ENCODE results near the gene SERGEF.
A peak's percentile ranks its signal among the peaks of the same experiment; 100 is the strongest.

Gene SERGEF

GRCh38 chr11:17812091-17812864 lies 200.6 kb downstream of the SERGEF start:
- no peak for DNase-seq (ENCODE audit: low read depth)

- no peak for DNase-seq (ENCODE audit: low read depth)
These were observed 201.5 kb downstream of the SERGEF start for GRCh38 chr11:17811352-17811751.

- DNase-seq (ENCODE audit: low read depth): no peak
These were observed 202.1 kb downstream of the SERGEF start for GRCh38 chr11:17810746-17811145.

- no peak for DNase-seq (ENCODE audit: low read depth)
These were observed 202.8 kb downstream of the SERGEF start for GRCh38 chr11:17810041-17810440.

- no peak for DNase-seq (ENCODE audit: low read depth)
These were observed 205.8 kb downstream of the SERGEF start for GRCh38 chr11:17807034-17807433.

- no peak for DNase-seq (ENCODE audit: low read depth)
These were observed 207.0 kb downstream of the SERGEF start for GRCh38 chr11:17805873-17806272.

GRCh38 chr11:17805043-17805442 lies 207.8 kb downstream of the SERGEF start:
- no peak for DNase-seq (ENCODE audit: low read depth)

- no peak for DNase-seq (ENCODE audit: low read depth)
These were observed 209.0 kb downstream of the SERGEF start for GRCh38 chr11:17803754-17804334.

- no peak for DNase-seq (ENCODE audit: low read depth)
These were observed 210.4 kb downstream of the SERGEF start for GRCh38 chr11:17802491-17802890.

GRCh38 chr11:17801166-17801565 lies 211.7 kb downstream of the SERGEF start:
- DNase-seq (ENCODE audit: low read depth): no peak

- no peak for DNase-seq (ENCODE audit: low read depth)
These were observed 213.7 kb downstream of the SERGEF start for GRCh38 chr11:17799147-17799546.

GRCh38 chr11:17798716-17799115 lies 214.1 kb downstream of the SERGEF start:
- no peak for DNase-seq (ENCODE audit: low read depth)

- no peak for DNase-seq (ENCODE audit: low read depth)
These were observed 214.6 kb downstream of the SERGEF start for GRCh38 chr11:17798253-17798652.

GRCh38 chr11:17796154-17796553 lies 216.7 kb downstream of the SERGEF start:
- DNase-seq (ENCODE audit: low read depth): no peak

- DNase-seq (ENCODE audit: low read depth): no peak
These were observed 217.9 kb downstream of the SERGEF start for GRCh38 chr11:17794981-17795380.

GRCh38 chr11:17793642-17794170 lies 219.1 kb downstream of the SERGEF start:
- DNase-seq (ENCODE audit: low read depth): no peak

GRCh38 chr11:17792161-17792560 lies 220.7 kb downstream of the SERGEF start:
- no peak for DNase-seq (ENCODE audit: low read depth)

- no peak for DNase-seq (ENCODE audit: low read depth)
These were observed 221.7 kb downstream of the SERGEF start for GRCh38 chr11:17791144-17791543.

GRCh38 chr11:17790453-17790852 lies 222.4 kb downstream of the SERGEF start:
- peak; percentile 53 for DNase-seq (ENCODE audit: low read depth)

GRCh38 chr11:17788084-17788483 lies 224.8 kb downstream of the SERGEF start:
- DNase-seq (ENCODE audit: low read depth): no peak

- peak; percentile 51 for DNase-seq (ENCODE audit: low read depth)
These were observed 225.9 kb downstream of the SERGEF start for GRCh38 chr11:17786824-17787525.

- no peak for DNase-seq (ENCODE audit: low read depth)
These were observed 229.0 kb downstream of the SERGEF start for GRCh38 chr11:17783878-17784277.
